Stimulated activated CD4-positive, alpha-beta T cell treated with anti-CD3 and anti-CD28 coated beads, Interleukin-15, amount 100 ng/mL, for 1 hour (primary cell): ENCODE results near the gene AGXT.
"Not testable (repeated sequence)": the region's sequence is repeated elsewhere in the genome, so short reads cannot be mapped to it uniquely, and the experiment has no call there.

ENCODE experiments used
- DNase-seq, 2 donors: peaks; one replicate each; pipeline ENCODE4 v3.0.0-alpha.2; 2020; ENCODE audit warnings: low read depth in 1 of 2, low spot score in 1 of 2

AGXT gene

DNA sequence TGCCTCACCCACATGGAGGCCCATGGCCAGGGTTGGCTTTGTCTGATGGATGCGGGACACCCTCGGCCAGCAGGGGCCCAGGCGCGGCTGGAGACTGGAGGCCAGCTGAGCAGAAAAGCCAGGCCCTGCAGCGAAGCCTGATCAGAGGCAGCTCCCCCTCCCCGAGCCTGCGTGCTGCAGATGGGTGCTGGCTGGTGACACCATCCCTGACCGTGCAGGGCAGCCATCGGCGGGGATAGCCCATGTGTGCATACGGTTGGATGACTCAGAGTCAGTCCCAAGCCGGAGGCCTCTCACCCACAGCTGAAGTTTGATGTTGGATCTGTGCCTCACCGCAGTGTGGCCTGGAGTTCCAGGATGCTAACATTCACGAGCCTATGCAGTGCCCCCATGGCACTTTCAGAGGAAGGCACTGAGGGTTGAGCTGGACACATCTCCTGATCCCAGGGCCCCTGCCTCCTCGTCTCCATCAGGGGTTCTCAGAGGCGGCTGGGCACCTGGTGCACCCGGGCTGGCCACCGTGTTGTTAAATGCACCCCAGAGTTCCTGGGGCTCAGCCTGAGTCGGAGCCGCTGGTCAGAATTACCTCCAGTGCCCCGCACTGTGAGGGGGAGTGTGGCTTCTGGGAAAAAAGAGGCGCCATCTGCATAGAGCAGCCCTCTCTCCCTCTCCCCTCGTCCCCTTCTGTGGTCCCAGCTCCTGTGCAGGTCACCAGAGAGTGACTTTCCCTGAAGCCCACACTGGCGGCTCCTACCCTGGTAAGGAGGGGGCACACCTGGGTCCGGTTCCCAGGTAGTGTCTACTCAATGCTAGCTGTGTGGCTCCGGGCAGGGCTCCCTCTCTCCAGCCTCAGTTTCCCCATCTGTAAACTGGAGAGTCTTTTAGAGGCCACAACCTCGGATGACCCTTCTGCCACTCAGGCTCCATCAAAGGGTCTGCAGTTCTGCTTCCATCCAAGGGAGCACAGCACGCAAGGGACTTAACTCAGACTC, 29.2 kb upstream of the AGXT start:
- DNase-seq, result no peak

GRCh38 chr2:240840435-240841060, 28.1 kb upstream of the AGXT start:
- DNase-seq, result no peak

- DNase-seq, result not testable (repeated sequence)
Measured at GRCh38 chr2:240846309-240846708, 22.3 kb upstream of the AGXT start.

- no peak for DNase-seq
Measured at GRCh38 chr2:240846873-240847595, 21.6 kb upstream of the AGXT start.

GRCh38 chr2:240847817-240848216, 20.8 kb upstream of the AGXT start:
- DNase-seq, result no peak

DNA sequence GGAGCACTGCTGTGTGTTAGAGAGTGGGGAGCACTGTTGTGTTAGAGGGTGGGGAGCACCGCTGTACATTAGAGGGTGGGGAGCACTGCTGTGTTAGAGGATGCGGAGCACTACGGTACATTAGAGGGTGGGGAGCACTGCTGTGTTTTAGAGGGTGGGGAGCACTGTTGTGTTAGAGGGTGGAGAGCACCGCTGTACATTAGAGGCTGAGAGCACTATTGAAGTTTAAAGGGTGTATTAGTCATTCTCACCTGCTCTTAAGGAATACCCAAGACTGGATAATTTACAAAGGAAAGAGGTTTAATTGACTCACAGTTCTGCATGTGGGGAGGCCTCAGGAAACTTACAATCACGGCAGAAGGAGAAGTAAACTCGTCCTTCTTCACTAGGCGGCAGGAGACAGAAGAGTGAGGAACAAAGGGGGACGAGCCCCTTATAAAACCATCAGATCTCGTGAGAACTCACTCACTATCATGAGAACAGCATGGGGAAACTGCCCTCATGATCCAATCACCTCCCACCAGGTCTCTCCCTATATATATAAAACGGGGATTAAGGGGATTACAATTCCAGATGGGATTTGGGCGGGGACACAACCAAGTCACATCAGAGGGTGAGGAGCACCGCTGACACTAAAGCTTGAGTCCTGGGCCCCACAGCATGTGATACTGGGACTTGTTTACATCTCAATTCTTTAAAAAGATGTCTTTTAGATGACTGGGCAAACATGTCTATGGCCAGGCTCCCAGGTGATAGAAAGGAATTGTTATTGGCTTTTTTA, 19.5 kb upstream of the AGXT start:
- DNase-seq, result no peak

- DNase-seq, result no peak
Measured at GRCh38 chr2:240850026-240850425, 18.6 kb upstream of the AGXT start.

DNA sequence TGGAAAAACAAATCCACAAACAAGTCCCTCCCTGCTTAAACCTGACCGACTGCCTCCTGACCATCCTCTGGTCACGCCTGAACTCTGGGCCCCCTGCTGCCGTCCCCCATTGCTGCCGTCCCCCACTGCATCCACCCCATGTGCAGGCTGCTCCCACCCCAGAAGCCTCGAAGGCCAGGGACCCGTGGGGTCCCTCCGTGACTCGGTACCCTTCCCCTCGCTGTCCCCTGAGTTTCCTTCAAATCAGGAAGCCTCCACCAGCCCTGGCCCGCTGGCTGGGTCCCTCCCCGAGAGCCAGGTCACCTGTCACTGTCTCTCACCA, 17.9 kb upstream of the AGXT start:
- DNase-seq, result no peak

GRCh38 chr2:240851078-240851991, 17.3 kb upstream of the AGXT start:
- DNase-seq, result peak; percentile 62 to 74

GRCh38 chr2:240852671-240853314, 15.8 kb upstream of the AGXT start:
- no peak for DNase-seq

DNA sequence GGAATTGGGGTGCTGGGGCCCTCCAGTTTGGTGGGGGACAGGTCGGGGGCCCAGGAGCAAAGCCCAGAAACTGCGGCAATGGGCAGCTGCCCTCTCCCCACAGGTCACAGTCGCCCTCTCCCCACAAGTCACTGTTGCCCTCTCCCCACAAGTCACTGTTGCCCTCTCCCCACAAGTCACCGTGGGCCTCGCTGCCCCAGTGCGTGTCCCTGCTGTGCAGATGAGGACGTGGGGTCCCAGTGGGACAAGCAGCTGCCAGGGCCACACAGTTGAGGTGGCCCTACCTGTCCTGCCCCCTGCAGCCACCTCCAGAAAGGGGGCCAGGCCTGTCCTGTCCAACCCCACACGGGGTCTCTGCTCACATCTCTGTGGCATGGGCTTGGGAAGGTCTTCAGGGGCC, 13.0 kb upstream of the AGXT start:
- no peak for DNase-seq

GRCh38 chr2:240856151-240856980, 12.3 kb upstream of the AGXT start:
- no peak for DNase-seq

DNA sequence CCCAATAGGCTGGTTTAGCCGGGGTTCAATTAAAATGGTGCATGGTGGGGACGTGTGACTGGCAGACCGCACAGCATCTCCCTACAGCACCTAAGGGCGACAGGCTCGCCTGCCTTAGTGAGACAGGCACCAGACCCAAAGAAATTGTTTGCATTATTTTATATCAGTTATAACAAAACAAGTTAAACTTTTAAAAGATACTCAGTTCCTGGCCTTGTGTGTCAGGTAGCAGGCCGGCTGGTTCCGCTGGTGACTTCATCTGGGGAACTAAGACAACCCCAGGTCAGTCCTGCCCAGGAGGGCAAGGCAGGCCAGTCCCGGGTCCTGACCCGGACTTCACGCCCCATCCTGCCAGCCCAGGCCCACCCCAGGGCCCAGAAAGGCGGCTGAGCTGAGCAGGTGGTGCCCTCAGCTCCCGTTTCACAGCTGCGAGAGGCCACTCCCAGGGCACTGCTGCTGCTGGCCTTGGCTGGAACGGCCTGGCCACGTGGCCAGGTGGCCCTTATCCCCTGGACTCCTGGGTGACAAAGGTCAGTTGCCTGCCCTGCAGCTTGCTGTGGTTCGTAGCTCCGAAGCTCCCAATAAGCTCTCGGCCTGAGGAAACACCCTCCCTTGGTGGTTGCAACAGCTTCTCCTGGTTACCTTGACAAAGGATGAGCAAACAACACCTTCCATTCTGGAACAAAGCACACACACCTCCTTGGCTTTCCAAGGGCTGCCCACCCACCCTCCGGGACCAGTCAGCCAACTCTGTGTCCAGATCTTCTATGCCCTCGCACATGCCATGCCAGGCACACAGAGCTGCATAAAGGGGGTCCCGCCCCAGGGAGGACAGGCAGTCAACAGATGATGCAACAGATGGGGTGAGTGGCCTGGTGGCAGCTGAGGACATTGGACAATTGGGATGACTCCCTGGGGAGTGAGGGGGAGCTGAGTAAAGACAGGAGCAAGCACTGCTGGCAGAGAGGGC, 11.3 kb upstream of the AGXT start:
- no peak for DNase-seq

DNA sequence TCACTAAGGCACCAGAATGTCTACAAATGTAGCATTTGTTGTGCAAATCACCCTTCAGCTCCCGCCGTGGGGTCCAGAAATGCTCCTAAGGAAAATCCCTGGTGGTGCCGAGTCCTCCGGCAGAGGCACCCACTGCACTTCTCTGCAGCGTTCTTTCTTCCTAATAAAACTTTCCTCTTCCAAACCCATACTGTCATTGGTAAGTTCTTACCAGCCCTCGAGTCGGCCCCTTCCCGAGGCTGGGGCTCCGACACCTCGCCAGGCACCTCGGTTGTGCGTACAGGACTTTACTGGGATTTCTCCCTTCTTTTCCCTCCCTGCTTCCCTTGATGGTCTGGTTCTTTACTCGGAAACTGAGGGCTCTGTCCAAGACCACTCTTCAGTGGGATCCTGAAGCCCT, 10.3 kb upstream of the AGXT start:
- no peak for DNase-seq

GRCh38 chr2:240858871-240859270, 9.8 kb upstream of the AGXT start:
- no peak for DNase-seq

GRCh38 chr2:240861547-240861946, 7.1 kb upstream of the AGXT start:
- DNase-seq, result no peak

- no peak for DNase-seq
Measured at GRCh38 chr2:240864475-240864874, 4.1 kb upstream of the AGXT start.

- DNase-seq, result no peak
Measured at GRCh38 chr2:240865391-240865790, 3.2 kb upstream of the AGXT start.
